Islet of Langerhans (tissue), 1 donor: Measurements from ENCODE around the gene UBAC1.

Experiments
- FAIRE-seq: peaks from one replicate; lab custom pipeline; 2011; peaks lifted over from hg19 to GRCh38; lab: Jason Lieb, UNC

UBAC1 gene

GRCh38 chr9:135961277-135961715, at the start of gene UBAC1:
TSS of gene UBAC1 (minus strand) at chr9:135961373. CDS start at chr9:135961162, 211 bp downstream.
- FAIRE-seq, result no peak

GRCh38 chr9:136010615-136011361, 49.6 kb upstream of the UBAC1 start:
- FAIRE-seq, result no peak

GRCh38 chr9:136010176-136010575, 49.0 kb upstream of the UBAC1 start:
- FAIRE-seq, result no peak

GRCh38 chr9:136009516-136009915, 48.3 kb upstream of the UBAC1 start:
- no peak for FAIRE-seq

- FAIRE-seq, result no peak
Measured at GRCh38 chr9:136008693-136008997, 47.5 kb upstream of the UBAC1 start.

GRCh38 chr9:136007934-136008692, 46.9 kb upstream of the UBAC1 start:
- no peak for FAIRE-seq

GRCh38 chr9:136007276-136007933, 46.2 kb upstream of the UBAC1 start:
- FAIRE-seq, result no peak

- FAIRE-seq, result no peak
Measured at GRCh38 chr9:136006169-136006568, 45.0 kb upstream of the UBAC1 start.

GRCh38 chr9:136004712-136005111, 43.5 kb upstream of the UBAC1 start:
- FAIRE-seq, result no peak

- FAIRE-seq, result no peak
Measured at GRCh38 chr9:136004219-136004618, 43.0 kb upstream of the UBAC1 start.

GRCh38 chr9:136003411-136004218, 42.4 kb upstream of the UBAC1 start:
- FAIRE-seq, result no peak

- no peak for FAIRE-seq
Measured at GRCh38 chr9:136002881-136003280, 41.7 kb upstream of the UBAC1 start.

GRCh38 chr9:136002215-136002614, 41.0 kb upstream of the UBAC1 start:
- FAIRE-seq, result no peak

- FAIRE-seq, result no peak
Measured at GRCh38 chr9:136001231-136001630, 40.1 kb upstream of the UBAC1 start.

- FAIRE-seq, result no peak
Measured at GRCh38 chr9:135998410-135999071, 37.4 kb upstream of the UBAC1 start.

- FAIRE-seq, result no peak
Measured at GRCh38 chr9:135998016-135998380, 36.8 kb upstream of the UBAC1 start.

GRCh38 chr9:135997090-135998015, 36.2 kb upstream of the UBAC1 start:
- FAIRE-seq, result no peak

- no peak for FAIRE-seq
Measured at GRCh38 chr9:135995816-135996215, 34.6 kb upstream of the UBAC1 start.

GRCh38 chr9:135994501-135995192, 33.5 kb upstream of the UBAC1 start:
- FAIRE-seq, result no peak
